Measurements from ENCODE around the gene PSTPIP2. TPM values are rescaled to one million over a fixed set of nuclear protein-coding genes. Genes with fewer than 3 reads are reported as not detected.

The PSTPIP2 gene
- total RNA-seq, 1 experiment from 2014 or later: 0.39 TPM

DNA sequence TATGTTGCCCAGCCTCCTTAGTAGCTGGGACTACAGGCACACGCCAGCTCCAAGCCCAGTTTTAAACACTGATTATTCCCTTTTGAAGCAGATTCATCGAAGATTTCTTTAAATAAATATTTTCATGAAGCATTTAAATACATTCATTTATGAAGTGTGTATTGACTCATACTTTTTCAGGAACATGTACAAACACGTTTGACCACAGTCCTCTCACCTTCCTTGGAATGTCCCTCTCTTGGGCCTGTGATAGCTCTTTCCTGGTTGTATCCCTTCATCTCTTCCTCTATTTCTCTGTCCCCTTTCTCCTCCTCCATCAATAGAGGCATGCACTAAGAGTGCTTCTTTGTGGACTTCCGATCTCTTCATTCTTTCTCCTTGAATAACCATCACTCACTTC is 2.5 kb downstream of the PSTPIP2 start:
- Histone ChIP-seq H3K27ac (ENCODE audit: low read length) (no peak overlapping the region), H3K4me1 (ENCODE audit: control insufficient read depth, insufficient read depth, low read length) (no peaks in the 10 kb centered on the region), H3K9me3 (ENCODE audit: control insufficient read depth, insufficient read depth, low read depth, low read length) (no peaks in the 10 kb centered on the region), H3K36me3 (ENCODE audit: control insufficient read depth, insufficient read depth, low read length) (no peaks in the 10 kb centered on the region; the same call in none of the 2 replicates), H3K4me3 (ENCODE audit: low read depth in 2 of 2, low read length in 2 of 2) (no peak overlapping the region), H3K27me3 (ENCODE audit: control insufficient read depth, insufficient read depth, low read length) (no peaks in the 10 kb centered on the region)
- no peak for DNase-seq (ENCODE audit: low read depth, low spot score)
- TF ChIP-seq, protein P1, sequence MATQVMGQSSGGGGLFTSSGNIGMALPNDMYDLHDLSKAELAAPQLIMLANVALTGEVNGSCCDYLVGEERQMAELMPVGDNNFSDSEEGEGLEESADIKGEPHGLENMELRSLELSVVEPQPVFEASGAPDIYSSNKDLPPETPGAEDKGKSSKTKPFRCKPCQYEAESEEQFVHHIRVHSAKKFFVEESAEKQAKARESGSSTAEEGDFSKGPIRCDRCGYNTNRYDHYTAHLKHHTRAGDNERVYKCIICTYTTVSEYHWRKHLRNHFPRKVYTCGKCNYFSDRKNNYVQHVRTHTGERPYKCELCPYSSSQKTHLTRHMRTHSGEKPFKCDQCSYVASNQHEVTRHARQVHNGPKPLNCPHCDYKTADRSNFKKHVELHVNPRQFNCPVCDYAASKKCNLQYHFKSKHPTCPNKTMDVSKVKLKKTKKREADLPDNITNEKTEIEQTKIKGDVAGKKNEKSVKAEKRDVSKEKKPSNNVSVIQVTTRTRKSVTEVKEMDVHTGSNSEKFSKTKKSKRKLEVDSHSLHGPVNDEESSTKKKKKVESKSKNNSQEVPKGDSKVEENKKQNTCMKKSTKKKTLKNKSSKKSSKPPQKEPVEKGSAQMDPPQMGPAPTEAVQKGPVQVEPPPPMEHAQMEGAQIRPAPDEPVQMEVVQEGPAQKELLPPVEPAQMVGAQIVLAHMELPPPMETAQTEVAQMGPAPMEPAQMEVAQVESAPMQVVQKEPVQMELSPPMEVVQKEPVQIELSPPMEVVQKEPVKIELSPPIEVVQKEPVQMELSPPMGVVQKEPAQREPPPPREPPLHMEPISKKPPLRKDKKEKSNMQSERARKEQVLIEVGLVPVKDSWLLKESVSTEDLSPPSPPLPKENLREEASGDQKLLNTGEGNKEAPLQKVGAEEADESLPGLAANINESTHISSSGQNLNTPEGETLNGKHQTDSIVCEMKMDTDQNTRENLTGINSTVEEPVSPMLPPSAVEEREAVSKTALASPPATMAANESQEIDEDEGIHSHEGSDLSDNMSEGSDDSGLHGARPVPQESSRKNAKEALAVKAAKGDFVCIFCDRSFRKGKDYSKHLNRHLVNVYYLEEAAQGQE (IDR thresholded peaks at IDR 0.05; ENCODE audit: insufficient read depth in 1 of 2, low read depth in 2 of 2, low read length in 1 of 2): no peak
- no peak for TF ChIP-seq POLR2AphosphoS5 (IDR thresholded peaks at IDR 0.05; ENCODE audit: low read depth, low read length)
- TF ChIP-seq TCF7L2 (IDR thresholded peaks at IDR 0.05; ENCODE audit: low read depth, low read length): no peak
- TF ChIP-seq SIN3A (IDR thresholded peaks at IDR 0.05; ENCODE audit: borderline replicate concordance, insufficient read depth, low read depth, low read length): no peak
- TF ChIP-seq, protein P2, sequence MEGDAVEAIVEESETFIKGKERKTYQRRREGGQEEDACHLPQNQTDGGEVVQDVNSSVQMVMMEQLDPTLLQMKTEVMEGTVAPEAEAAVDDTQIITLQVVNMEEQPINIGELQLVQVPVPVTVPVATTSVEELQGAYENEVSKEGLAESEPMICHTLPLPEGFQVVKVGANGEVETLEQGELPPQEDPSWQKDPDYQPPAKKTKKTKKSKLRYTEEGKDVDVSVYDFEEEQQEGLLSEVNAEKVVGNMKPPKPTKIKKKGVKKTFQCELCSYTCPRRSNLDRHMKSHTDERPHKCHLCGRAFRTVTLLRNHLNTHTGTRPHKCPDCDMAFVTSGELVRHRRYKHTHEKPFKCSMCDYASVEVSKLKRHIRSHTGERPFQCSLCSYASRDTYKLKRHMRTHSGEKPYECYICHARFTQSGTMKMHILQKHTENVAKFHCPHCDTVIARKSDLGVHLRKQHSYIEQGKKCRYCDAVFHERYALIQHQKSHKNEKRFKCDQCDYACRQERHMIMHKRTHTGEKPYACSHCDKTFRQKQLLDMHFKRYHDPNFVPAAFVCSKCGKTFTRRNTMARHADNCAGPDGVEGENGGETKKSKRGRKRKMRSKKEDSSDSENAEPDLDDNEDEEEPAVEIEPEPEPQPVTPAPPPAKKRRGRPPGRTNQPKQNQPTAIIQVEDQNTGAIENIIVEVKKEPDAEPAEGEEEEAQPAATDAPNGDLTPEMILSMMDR (IDR thresholded peaks at IDR 0.05): no peak
- CTCF ChIA-PET: no interaction called here
- intact Hi-C loops (cut with micrococcal nuclease; ENCODE audit: unreplicated experiment) (no loop called here), in situ Hi-C loops (cut with HindIII; ENCODE audit: low pct_unique_long_range_greater_than_20kb, low sequenced_read_pairs) (no loop called here)
- no TSS peak for BruUV-seq (replicated peaks)
- POLR2A ChIA-PET: no interaction called here
- ATAC-seq: no peak

DNA sequence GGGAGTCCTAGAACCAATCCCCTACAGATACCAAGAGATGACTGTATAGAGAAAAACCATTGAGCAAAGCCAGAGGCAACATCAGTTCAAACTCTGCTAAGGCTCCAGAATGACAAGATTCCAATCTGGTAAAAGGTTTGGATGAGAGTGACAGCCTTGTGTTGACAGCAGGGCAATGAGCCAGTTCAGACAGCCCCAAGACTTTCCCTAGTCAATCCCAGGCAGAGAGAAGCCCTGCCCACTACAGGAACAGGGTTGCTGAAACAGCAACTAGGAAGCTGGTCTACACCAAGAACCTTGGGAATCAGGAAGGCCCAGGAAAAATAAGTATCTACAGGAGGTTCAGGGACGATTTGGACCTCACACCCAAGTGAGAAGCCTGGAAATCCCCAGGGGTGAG is 3.3 kb downstream of the PSTPIP2 start:
- H3K27ac ChIP-seq (ENCODE audit: low read length): no peak overlapping the region
- ChIA-PET POLR2A (no interaction called here), CTCF (no interaction called here)
- H3K9me3 ChIP-seq (ENCODE audit: control insufficient read depth, insufficient read depth, low read depth, low read length): no peaks in the 10 kb centered on the region
- H3K27me3 ChIP-seq (ENCODE audit: control insufficient read depth, insufficient read depth, low read length): no peaks in the 10 kb centered on the region
- TF ChIP-seq POLR2AphosphoS5 (IDR thresholded peaks at IDR 0.05; ENCODE audit: low read depth, low read length) (no peak), SIN3A (IDR thresholded peaks at IDR 0.05; ENCODE audit: borderline replicate concordance, insufficient read depth, low read depth, low read length) (no peak), TCF7L2 (IDR thresholded peaks at IDR 0.05; ENCODE audit: low read depth, low read length) (no peak)
- TF ChIP-seq, protein P2 (IDR thresholded peaks at IDR 0.05): no peak
- TF ChIP-seq, protein P1 (IDR thresholded peaks at IDR 0.05; ENCODE audit: insufficient read depth in 1 of 2, low read depth in 2 of 2, low read length in 1 of 2): no peak
- in situ Hi-C loops (cut with HindIII; ENCODE audit: low pct_unique_long_range_greater_than_20kb, low sequenced_read_pairs): no loop called here
- no peak for DNase-seq (ENCODE audit: low read depth, low spot score)
- BruUV-seq (replicated peaks): no TSS peak
- no peaks in the 10 kb centered on the region; the same call in none of the 2 replicates for H3K36me3 ChIP-seq (ENCODE audit: control insufficient read depth, insufficient read depth, low read length)
- intact Hi-C loops (cut with micrococcal nuclease; ENCODE audit: unreplicated experiment): no loop called here
- no peak for ATAC-seq
- no peaks in the 10 kb centered on the region for H3K4me1 ChIP-seq (ENCODE audit: control insufficient read depth, insufficient read depth, low read length)
- H3K4me3 ChIP-seq (ENCODE audit: low read depth in 2 of 2, low read length in 2 of 2): no peak overlapping the region
